H9 (cell line): Measurements from ENCODE around the gene FRAT1. TPM values are rescaled to one million over a fixed set of nuclear protein-coding genes. Genes with fewer than 3 reads are reported as not detected.

Experiments
- DNase-seq: peaks from one replicate; pipeline ENCODE4 v3.0.0-alpha.2; 2017
- H2AFZ ChIP-seq: one replicate; pipeline ENCODE4 v1.6.1; 2013; ENCODE audit warnings: mild to moderate bottlenecking, low read length, control low read depth, moderate library complexity
- H2AK5ac ChIP-seq: 2 replicates; pipeline ENCODE4 v1.6.1; 2013; ENCODE audit warnings: low read length, control low read depth, mixed read lengths; ENCODE audit not compliant: insufficient read length
- H2BK120ac ChIP-seq: one replicate; pipeline ENCODE4 v1.6.1; 2013; ENCODE audit warnings: low read depth, mild to moderate bottlenecking, low read length, control low read depth, inconsistent platforms; ENCODE audit not compliant: poor library complexity, severe bottlenecking
- H2BK12ac ChIP-seq: 2 replicates; pipeline ENCODE4 v1.6.1; 2013; ENCODE audit warnings: low read length, control low read depth, mixed read lengths, low read depth; ENCODE audit not compliant: insufficient read length
- H2BK15ac ChIP-seq: 2 replicates; pipeline ENCODE4 v1.6.1; 2013; ENCODE audit warnings: low read depth, low read length, control low read depth
- H2BK20ac ChIP-seq: one replicate; pipeline ENCODE4 v1.6.1; 2013; ENCODE audit warnings: low read depth, mild to moderate bottlenecking, low read length, control low read depth, inconsistent platforms; ENCODE audit not compliant: poor library complexity, severe bottlenecking
- H2BK5ac ChIP-seq: 2 replicates; pipeline ENCODE4 v1.6.1; 2013; ENCODE audit warnings: low read length, control low read depth, mixed read lengths; ENCODE audit not compliant: insufficient read length
- H3K14ac ChIP-seq: 2 replicates; pipeline ENCODE4 v1.6.1; 2013; ENCODE audit warnings: low read length, control low read depth; ENCODE audit not compliant: insufficient read depth
- H3K18ac ChIP-seq: 2 replicates; pipeline ENCODE4 v1.6.1; 2013; ENCODE audit warnings: low read depth, mild to moderate bottlenecking, mixed read lengths, low read length, control low read depth; ENCODE audit not compliant: insufficient read length
- H3K23ac ChIP-seq: 2 replicates; pipeline ENCODE4 v1.6.1; 2013; ENCODE audit warnings: low read length, control low read depth, mixed read lengths, low read depth; ENCODE audit not compliant: insufficient read length
- H3K23me2 ChIP-seq: 2 replicates; pipeline ENCODE4 v1.6.1; 2013; ENCODE audit warnings: low read depth, mild to moderate bottlenecking, mixed read lengths, low read length, control low read depth; ENCODE audit not compliant: insufficient read length, poor library complexity, severe bottlenecking
- H3K27ac ChIP-seq: 2 replicates; pipeline ENCODE4 v1.5.1; 2013; ENCODE audit warnings: low read length, control low read depth, mixed read lengths, low read depth; ENCODE audit not compliant: insufficient read length
- H3K27me3 ChIP-seq: 2 replicates; pipeline ENCODE4 v1.6.1; 2013; ENCODE audit warnings: low read length, control low read depth, inconsistent platforms; ENCODE audit not compliant: insufficient read depth
- H3K4ac ChIP-seq: 2 replicates; pipeline ENCODE4 v1.6.1; 2013; ENCODE audit warnings: low read depth, mild to moderate bottlenecking, control low read depth, inconsistent platforms, low read length, moderate library complexity
- H3K4me1 ChIP-seq: 2 replicates; pipeline ENCODE4 v1.6.1; 2013; ENCODE audit warnings: low read length, control low read depth, inconsistent platforms; ENCODE audit not compliant: insufficient read depth
- H3K4me2 ChIP-seq: 2 replicates; pipeline ENCODE4 v1.6.1; 2013; ENCODE audit warnings: low read length, control low read depth, mixed read lengths; ENCODE audit not compliant: insufficient read length, insufficient read depth
- H3K56ac ChIP-seq: 2 replicates; pipeline ENCODE4 v1.6.1; 2013; ENCODE audit warnings: low read depth, mild to moderate bottlenecking, mixed read lengths, low read length, control low read depth; ENCODE audit not compliant: insufficient read length
- H3K79me1 ChIP-seq: 2 replicates; pipeline ENCODE4 v1.6.1; 2013; ENCODE audit warnings: low read depth, mild to moderate bottlenecking, moderate library complexity, low read length, control low read depth, inconsistent platforms; ENCODE audit not compliant: insufficient read depth, poor library complexity, severe bottlenecking
- H3K79me2 ChIP-seq: 2 replicates; pipeline ENCODE4 v1.6.1; 2013; ENCODE audit warnings: low read length, control low read depth, inconsistent platforms; ENCODE audit not compliant: insufficient read depth
- H3K9ac ChIP-seq: 2 replicates; pipeline ENCODE4 v1.6.1; 2013; ENCODE audit warnings: low read length, control low read depth, mixed read lengths; ENCODE audit not compliant: insufficient read length; ENCODE audit errors: extremely low read depth
- H3K9me3 ChIP-seq: one replicate; pipeline ENCODE4 v1.6.1; 2013; ENCODE audit warnings: low read depth, low read length, inconsistent platforms; ENCODE audit not compliant: control insufficient read depth
- H3T11ph ChIP-seq: one replicate; pipeline ENCODE4 v1.6.1; 2013; ENCODE audit warnings: mild to moderate bottlenecking, low read length, control low read depth, inconsistent platforms
- H4K20me1 ChIP-seq: one replicate; pipeline ENCODE4 v1.6.1; 2013; ENCODE audit not compliant: control insufficient read depth, insufficient read length, insufficient read depth
- H4K5ac ChIP-seq: 2 replicates; pipeline ENCODE4 v1.6.1; 2013; ENCODE audit warnings: low read depth, mild to moderate bottlenecking, mixed read lengths, low read length, control low read depth; ENCODE audit not compliant: insufficient read length
- H4K8ac ChIP-seq: replicated peaks from 2 replicates; pipeline ENCODE4 v1.6.1; 2013; ENCODE audit warnings: low read length, control low read depth, mixed read lengths, low read depth; ENCODE audit not compliant: insufficient read length
- H4K91ac ChIP-seq: 2 replicates; pipeline ENCODE4 v1.6.1; 2013; ENCODE audit warnings: low read depth, mild to moderate bottlenecking, moderate library complexity, mixed read lengths, low read length, control low read depth; ENCODE audit not compliant: insufficient read length
- H3K27ac Mint-ChIP-seq, 3 experiments: 2 replicates in 2 of 3; 3 replicates in 1 of 3; pipeline ENCODE4 v1.8.0; 2020 to 2021; ENCODE audit warnings: mixed read lengths in 3 of 3, mild to moderate bottlenecking in 1 of 3, moderate library complexity in 1 of 3
- H3K27me3 Mint-ChIP-seq: 2 replicates; pipeline ENCODE4 v1.8.0; 2021; ENCODE audit warnings: low read depth, mild to moderate bottlenecking, moderate library complexity, mixed read lengths
- H3K36me3 Mint-ChIP-seq, 3 experiments: 2 replicates in 2 of 3; 3 replicates in 1 of 3; pipeline ENCODE4 v1.8.0; 2020 to 2021; ENCODE audit warnings: low read depth in 3 of 3, mixed read lengths in 3 of 3; ENCODE audit not compliant: insufficient read depth in 1 of 3
- H3K4me1 Mint-ChIP-seq, 2 experiments: 2 replicates each; pipeline ENCODE4 v1.8.0; 2020; ENCODE audit warnings: mixed read lengths in 2 of 2
- H3K4me3 Mint-ChIP-seq, 2 experiments: 2 replicates in 1 of 2; 3 replicates in 1 of 2; pipeline ENCODE4 v1.8.0; 2020 to 2021; ENCODE audit warnings: mild to moderate bottlenecking in 2 of 2, mixed read lengths in 2 of 2, moderate library complexity in 1 of 2
- H3K9me3 Mint-ChIP-seq, 2 experiments: 2 replicates in 1 of 2; 3 replicates in 1 of 2; pipeline ENCODE4 v1.8.0; 2020; ENCODE audit warnings: mild to moderate bottlenecking in 2 of 2, mixed read lengths in 2 of 2, moderate library complexity in 1 of 2
- WGBS: extraction: QIAGEN DNeasy Blood & Tissue Kit; methylation state at CpG from one replicate; pipeline ENCODE4 v1.1.7; 2013; ENCODE audit warnings: missing lambda C conversion rate, low lambda C conversion rate, mixed read lengths; ENCODE audit not compliant: insufficient read length; ENCODE audit errors: extremely low coverage; 5-methylcytosine and 5-hydroxymethylcytosine counted together
- total RNA-seq: library from RNA; stranded (reverse); gene quantifications from 2 replicates; pipeline ENCODE4 v1.2.1, GENCODE V29; 2021
- TF ChIP-seq, protein P1 (sequence below): fragments of 200-600 bp; sonication (generic); conservative IDR thresholded peaks from 3 replicates; pipeline ENCODE4 v1.8.0; 2021; ENCODE audit warnings: antibody characterized with exemption, mild to moderate bottlenecking

Gene FRAT1
- total RNA-seq, 1 experiment from 2014 or later = 7.3 TPM

DNA sequence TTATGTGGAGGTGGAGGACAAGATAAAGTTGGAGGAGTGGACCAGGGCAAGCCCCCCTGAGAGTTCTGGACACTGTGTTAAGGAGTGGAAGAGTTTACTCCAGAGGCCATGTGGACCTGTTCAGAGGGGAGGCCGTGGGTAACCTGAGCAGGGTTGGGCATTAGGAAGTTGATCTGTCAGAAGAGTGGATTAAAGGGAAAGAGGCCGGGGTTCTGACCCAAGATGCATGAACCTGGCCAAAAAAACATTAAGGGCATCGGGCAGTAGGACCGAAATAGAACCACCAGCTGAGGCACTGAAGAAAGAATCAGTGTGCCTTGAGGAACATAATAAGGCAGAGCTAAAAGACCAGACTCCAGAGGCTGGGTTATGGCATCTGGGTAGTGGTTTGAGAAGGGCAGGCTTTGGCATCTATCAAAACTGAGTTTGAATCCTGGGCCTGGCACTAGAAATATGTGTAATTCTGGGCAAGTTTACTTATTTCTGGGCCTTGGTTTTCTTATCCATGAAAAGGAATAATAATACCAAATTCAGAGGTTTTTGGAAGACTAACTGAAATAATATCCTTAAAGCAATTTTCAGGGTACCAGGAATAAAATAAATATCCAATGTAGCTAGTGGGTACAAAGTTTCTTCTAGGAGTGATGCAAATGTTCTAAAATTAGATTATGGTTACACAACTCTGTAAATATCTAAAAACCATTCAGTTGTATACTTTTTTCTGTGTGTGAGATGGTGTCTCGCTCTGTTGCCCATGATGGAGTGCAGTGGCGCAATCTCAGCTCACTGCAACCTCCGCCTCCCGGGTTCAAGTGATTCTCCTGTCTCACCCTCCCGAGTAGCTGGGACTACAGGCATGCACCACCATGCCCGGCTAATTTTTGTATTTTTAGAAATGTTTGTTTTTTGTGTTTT lies 10.9 kb upstream of the FRAT1 start:
- Histone ChIP-seq H3T11ph (no peak overlapping the region), H3K4me1 (no peaks in the 10 kb centered on the region), H2BK12ac (no peak overlapping the region), H3K4ac (no peak overlapping the region), H3K27ac (no peak overlapping the region), H3K27me3 (no peaks in the 10 kb centered on the region), H4K5ac (no peak overlapping the region), H2AK5ac (no peak overlapping the region), H3K79me1 (no peaks in the 10 kb centered on the region), H3K23ac (no peak overlapping the region), H4K20me1 (no peaks in the 10 kb centered on the region), H2AFZ (no peak overlapping the region), H2BK5ac (no peak overlapping the region), H3K79me2 (no peaks in the 10 kb centered on the region), H4K91ac (no peak overlapping the region), H3K9me3 (no peaks in the 10 kb centered on the region), H2BK20ac (no peak overlapping the region), H4K8ac (no peak overlapping the region), H3K9ac (no peak overlapping the region), H2BK120ac (no peak overlapping the region), H3K18ac (no peak overlapping the region), H2BK15ac (no peak overlapping the region), H3K4me2 (no peak overlapping the region), H3K56ac (no peak overlapping the region), H3K23me2 (no peaks in the 10 kb centered on the region), H3K14ac (no peak overlapping the region)
- H3K4me3 Mint-ChIP-seq = no peak overlapping the region
- no peaks in the 10 kb centered on the region for H3K9me3 Mint-ChIP-seq
- no peaks in the 10 kb centered on the region for H3K4me1 Mint-ChIP-seq
- TF ChIP-seq, protein P1, sequence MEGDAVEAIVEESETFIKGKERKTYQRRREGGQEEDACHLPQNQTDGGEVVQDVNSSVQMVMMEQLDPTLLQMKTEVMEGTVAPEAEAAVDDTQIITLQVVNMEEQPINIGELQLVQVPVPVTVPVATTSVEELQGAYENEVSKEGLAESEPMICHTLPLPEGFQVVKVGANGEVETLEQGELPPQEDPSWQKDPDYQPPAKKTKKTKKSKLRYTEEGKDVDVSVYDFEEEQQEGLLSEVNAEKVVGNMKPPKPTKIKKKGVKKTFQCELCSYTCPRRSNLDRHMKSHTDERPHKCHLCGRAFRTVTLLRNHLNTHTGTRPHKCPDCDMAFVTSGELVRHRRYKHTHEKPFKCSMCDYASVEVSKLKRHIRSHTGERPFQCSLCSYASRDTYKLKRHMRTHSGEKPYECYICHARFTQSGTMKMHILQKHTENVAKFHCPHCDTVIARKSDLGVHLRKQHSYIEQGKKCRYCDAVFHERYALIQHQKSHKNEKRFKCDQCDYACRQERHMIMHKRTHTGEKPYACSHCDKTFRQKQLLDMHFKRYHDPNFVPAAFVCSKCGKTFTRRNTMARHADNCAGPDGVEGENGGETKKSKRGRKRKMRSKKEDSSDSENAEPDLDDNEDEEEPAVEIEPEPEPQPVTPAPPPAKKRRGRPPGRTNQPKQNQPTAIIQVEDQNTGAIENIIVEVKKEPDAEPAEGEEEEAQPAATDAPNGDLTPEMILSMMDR = no peak
- no CpG with 5 or more reads among the region's 10 CpGs for WGBS
- DNase-seq = no peak
- H3K27ac Mint-ChIP-seq = no peak overlapping the region
- no peaks in the 10 kb centered on the region for H3K36me3 Mint-ChIP-seq
- no peaks in the 10 kb centered on the region for H3K27me3 Mint-ChIP-seq
